ENCODE results near the gene FAM240B. TPM values are rescaled to one million over a fixed set of nuclear protein-coding genes. Genes with fewer than 3 reads are reported as not detected.

The FAM240B gene
- total and polyA plus RNA-seq, 9 of the 15 experiments (the other 6 are each of a cell fraction or from before 2014, with no cell fraction given), result not detected

DNA sequence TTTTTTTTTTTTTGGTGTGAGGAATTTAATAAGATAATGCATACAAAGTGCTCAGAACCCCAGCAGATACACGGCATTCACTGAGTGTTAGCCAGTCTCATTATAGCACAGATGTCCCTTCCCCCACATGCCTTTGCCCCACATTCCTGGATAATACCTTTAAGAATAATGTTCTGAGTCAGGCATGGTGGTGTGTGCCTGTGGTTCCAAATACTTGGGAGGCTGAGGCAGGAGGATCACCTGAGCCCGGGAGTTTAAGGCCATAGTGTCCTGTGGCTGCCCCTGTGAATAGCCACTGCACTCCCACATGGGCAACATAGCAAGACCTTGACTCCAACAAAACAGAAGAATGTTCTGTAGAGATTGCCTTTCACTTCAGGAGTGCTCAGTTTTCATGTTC, 75.3 kb downstream of the FAM240B start (continued):
- TF ChIP-seq, protein P1, sequence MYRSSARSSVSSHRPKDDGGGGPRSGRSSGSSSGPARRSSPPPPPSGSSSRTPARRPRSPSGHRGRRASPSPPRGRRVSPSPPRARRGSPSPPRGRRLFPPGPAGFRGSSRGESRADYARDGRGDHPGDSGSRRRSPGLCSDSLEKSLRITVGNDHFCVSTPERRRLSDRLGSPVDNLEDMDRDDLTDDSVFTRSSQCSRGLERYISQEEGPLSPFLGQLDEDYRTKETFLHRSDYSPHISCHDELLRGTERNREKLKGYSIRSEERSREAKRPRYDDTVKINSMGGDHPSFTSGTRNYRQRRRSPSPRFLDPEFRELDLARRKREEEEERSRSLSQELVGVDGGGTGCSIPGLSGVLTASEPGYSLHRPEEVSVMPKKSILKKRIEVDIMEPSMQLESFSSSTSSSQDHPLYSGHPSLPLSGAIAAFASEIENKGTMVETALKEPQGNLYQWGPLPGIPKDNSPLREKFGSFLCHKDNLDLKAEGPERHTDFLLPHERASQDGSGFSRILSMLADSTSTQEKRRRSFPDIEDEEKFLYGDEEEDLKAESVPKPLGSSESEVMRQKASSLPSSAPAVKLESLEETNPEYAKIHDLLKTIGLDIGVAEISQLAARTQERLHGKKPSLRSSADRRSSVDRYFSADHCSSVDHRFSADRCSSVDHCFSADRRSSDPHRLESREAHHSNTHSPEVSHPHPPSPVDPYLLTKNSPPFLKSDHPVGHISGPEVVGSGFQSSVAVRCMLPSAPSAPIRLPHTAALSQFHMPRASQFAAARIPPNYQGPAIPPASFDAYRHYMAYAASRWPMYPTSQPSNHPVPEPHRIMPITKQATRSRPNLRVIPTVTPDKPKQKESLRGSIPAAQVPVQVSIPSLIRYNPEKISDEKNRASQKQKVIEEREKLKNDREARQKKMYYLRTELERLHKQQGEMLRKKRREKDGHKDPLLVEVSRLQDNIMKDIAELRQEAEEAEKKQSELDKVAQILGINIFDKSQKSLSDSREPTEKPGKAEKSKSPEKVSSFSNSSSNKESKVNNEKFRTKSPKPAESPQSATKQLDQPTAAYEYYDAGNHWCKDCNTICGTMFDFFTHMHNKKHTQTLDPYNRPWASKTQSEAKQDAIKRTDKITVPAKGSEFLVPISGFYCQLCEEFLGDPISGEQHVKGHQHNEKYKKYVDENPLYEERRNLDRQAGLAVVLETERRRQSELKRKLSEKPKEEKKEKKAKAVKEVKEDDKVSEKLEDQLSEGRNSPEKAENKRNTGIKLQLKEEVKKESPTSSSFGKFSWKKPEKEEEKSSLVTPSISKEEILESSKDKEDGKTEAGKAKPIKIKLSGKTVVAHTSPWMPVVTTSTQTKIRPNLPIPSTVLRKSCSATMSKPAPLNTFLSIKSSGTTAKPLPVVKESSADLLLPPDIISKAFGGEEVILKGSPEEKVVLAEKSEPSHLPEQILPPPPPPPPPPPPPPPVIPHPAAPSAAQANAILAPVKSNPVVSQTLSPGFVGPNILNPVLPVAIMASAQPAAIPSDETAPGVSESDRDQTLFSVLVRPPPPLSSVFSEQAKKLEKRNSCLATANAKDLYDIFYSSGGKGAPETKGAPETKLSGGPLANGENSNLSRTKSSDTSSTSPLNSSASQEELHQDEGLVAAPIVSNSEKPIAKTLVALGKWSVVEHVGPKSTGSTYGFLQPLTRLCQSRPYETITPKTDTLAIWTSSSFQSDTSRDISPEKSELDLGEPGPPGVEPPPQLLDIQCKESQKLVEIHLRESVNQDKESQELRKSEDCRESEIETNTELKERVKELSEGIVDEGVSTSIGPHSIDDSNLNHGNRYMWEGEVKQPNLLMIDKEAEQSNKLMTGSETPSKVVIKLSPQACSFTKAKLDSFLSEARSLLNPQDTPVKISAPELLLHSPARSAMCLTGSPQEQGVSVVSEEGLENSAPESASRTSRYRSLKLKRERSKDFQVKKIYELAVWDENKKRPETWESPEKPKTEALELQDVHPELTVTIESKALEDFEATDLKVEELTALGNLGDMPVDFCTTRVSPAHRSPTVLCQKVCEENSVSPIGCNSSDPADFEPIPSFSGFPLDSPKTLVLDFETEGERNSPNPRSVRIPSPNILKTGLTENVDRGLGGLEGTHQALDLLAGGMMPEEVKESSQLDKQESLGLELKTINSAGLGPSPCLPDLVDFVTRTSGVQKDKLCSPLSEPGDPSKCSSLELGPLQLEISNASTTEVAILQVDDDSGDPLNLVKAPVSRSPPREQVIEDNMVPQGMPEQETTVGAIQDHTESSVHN (IDR thresholded peaks at IDR 0.05; ENCODE audit: borderline replicate concordance in 1 of 2, low read depth in 1 of 2), result no peak
- TF ChIP-seq PML (IDR thresholded peaks at IDR 0.05; ENCODE audit: low read length) (no peak), ZZZ3 (IDR thresholded peaks at IDR 0.05) (no peak), NUFIP1 (IDR thresholded peaks at IDR 0.05; ENCODE audit: partially characterized antibody) (no peak), TEAD1 (CRISPR knock-in tag; IDR thresholded peaks at IDR 0.05) (no peak), ZNF785 (CRISPR knock-in tag; IDR thresholded peaks at IDR 0.05) (no peak), PCBP1 (IDR thresholded peaks at IDR 0.05; ENCODE audit: low read depth, low read length, poor library complexity, severe bottlenecking) (no peak)
- TF ChIP-seq, protein P2, sequence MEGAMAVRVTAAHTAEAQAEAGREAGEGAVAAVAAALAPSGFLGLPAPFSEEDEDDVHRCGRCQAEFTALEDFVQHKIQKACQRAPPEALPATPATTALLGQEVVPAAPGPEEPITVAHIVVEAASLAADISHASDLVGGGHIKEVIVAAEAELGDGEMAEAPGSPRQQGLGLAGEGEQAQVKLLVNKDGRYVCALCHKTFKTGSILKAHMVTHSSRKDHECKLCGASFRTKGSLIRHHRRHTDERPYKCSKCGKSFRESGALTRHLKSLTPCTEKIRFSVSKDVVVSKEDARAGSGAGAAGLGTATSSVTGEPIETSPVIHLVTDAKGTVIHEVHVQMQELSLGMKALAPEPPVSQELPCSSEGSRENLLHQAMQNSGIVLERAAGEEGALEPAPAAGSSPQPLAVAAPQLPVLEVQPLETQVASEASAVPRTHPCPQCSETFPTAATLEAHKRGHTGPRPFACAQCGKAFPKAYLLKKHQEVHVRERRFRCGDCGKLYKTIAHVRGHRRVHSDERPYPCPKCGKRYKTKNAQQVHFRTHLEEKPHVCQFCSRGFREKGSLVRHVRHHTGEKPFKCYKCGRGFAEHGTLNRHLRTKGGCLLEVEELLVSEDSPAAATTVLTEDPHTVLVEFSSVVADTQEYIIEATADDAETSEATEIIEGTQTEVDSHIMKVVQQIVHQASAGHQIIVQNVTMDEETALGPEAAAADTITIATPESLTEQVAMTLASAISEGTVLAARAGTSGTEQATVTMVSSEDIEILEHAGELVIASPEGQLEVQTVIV (CRISPR knock-in tag; IDR thresholded peaks at IDR 0.05; ENCODE audit: borderline replicate concordance), result no peak
- TF ChIP-seq, protein P3, sequence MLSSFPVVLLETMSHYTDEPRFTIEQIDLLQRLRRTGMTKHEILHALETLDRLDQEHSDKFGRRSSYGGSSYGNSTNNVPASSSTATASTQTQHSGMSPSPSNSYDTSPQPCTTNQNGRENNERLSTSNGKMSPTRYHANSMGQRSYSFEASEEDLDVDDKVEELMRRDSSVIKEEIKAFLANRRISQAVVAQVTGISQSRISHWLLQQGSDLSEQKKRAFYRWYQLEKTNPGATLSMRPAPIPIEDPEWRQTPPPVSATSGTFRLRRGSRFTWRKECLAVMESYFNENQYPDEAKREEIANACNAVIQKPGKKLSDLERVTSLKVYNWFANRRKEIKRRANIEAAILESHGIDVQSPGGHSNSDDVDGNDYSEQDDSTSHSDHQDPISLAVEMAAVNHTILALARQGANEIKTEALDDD (IDR thresholded peaks at IDR 0.05), result no peak
- TF ChIP-seq, protein P4, sequence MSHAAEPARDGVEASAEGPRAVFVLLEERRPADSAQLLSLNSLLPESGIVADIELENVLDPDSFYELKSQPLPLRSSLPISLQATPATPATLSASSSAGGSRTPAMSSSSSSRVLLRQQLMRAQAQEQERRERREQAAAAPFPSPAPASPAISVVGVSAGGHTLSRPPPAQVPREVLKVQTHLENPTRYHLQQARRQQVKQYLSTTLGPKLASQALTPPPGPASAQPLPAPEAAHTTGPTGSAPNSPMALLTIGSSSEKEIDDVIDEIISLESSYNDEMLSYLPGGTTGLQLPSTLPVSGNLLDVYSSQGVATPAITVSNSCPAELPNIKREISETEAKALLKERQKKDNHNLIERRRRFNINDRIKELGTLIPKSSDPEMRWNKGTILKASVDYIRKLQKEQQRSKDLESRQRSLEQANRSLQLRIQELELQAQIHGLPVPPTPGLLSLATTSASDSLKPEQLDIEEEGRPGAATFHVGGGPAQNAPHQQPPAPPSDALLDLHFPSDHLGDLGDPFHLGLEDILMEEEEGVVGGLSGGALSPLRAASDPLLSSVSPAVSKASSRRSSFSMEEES (CRISPR knock-in tag; IDR thresholded peaks at IDR 0.05), result no peak
- TF ChIP-seq, protein P5, sequence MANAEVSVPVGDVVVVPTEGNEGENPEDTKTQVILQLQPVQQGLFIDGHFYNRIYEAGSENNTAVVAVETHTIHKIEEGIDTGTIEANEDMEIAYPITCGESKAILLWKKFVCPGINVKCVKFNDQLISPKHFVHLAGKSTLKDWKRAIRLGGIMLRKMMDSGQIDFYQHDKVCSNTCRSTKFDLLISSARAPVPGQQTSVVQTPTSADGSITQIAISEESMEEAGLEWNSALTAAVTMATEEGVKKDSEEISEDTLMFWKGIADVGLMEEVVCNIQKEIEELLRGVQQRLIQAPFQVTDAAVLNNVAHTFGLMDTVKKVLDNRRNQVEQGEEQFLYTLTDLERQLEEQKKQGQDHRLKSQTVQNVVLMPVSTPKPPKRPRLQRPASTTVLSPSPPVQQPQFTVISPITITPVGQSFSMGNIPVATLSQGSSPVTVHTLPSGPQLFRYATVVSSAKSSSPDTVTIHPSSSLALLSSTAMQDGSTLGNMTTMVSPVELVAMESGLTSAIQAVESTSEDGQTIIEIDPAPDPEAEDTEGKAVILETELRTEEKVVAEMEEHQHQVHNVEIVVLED (CRISPR knock-in tag; IDR thresholded peaks at IDR 0.05), result no peak

Data from K562 (cell line).